Measurements from ENCODE around the gene FXYD3.

DNA sequence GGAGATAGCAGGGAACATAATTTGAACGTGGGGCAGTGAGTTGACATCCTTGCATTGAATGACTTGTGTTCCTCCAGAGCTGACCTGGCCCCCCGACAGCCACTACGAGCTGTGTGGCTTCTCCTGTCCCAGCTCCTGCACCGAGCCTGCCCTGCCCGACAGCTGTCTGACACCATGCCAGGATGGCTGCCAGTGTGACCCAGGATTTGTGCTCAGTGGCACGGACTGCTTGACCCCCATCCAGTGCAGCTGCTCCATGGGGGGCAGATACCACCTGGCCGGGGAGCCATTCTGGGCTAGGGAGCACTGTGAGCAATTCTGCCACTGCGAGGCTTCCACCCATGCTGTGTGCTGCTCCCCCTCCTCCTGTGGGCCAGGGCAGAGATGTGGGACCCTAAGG lies 29.2 kb upstream of the FXYD3 start:
- TF ChIP-seq, protein P1, sequence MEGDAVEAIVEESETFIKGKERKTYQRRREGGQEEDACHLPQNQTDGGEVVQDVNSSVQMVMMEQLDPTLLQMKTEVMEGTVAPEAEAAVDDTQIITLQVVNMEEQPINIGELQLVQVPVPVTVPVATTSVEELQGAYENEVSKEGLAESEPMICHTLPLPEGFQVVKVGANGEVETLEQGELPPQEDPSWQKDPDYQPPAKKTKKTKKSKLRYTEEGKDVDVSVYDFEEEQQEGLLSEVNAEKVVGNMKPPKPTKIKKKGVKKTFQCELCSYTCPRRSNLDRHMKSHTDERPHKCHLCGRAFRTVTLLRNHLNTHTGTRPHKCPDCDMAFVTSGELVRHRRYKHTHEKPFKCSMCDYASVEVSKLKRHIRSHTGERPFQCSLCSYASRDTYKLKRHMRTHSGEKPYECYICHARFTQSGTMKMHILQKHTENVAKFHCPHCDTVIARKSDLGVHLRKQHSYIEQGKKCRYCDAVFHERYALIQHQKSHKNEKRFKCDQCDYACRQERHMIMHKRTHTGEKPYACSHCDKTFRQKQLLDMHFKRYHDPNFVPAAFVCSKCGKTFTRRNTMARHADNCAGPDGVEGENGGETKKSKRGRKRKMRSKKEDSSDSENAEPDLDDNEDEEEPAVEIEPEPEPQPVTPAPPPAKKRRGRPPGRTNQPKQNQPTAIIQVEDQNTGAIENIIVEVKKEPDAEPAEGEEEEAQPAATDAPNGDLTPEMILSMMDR (IDR thresholded peaks at IDR 0.05 in 4 of 5, conservative IDR thresholded peaks at IDR 0.05 in 1 of 5): no peak
- TF ChIP-seq POLR2A (IDR thresholded peaks at IDR 0.05): no peak

All from gastrocnemius medialis (tissue), 4 donors.